WTC11 (cell line): ENCODE results near the gene SCAI. TPM values are rescaled to one million over a fixed set of nuclear protein-coding genes. Genes with fewer than 3 reads are reported as not detected.

Source experiments
- ATAC-seq: fragments of 200-7000 bp; cut with Tn5 transposase; 2 replicates; pipeline ENCODE4 v1.10.0; 2021; ENCODE audit warnings: mild to moderate bottlenecking, moderate library complexity
- CTCF ChIA-PET: fragments of 300-600 bp; sonication (Branson Sonifier 250); formaldehyde crosslinking; loops from one replicate; lab custom pipeline; 2021; ENCODE audit warnings: antibody characterized with exemption; lab: Charles Lee
- POLR2A ChIA-PET: fragments of 350-600 bp; sonication (Branson Sonifier 250); formaldehyde crosslinking; loops from one replicate; lab custom pipeline; 2021; ENCODE audit warnings: antibody characterized with exemption; lab: Charles Lee
- DNase-seq: peaks from one replicate; pipeline ENCODE4 v3.0.0; 2021; ENCODE audit warnings: low spot score
- H3K27ac Mint-ChIP-seq: 2 replicates; pipeline ENCODE4 v1.8.0; 2021; ENCODE audit warnings: mixed read lengths
- H3K27me3 Mint-ChIP-seq: 2 replicates; pipeline ENCODE4 v1.8.0; 2021; ENCODE audit warnings: low read depth, mild to moderate bottlenecking, moderate library complexity, mixed read lengths
- H3K36me3 Mint-ChIP-seq: 2 replicates; pipeline ENCODE4 v1.8.0; 2021; ENCODE audit warnings: mixed read lengths
- H3K4me1 Mint-ChIP-seq: 2 replicates; pipeline ENCODE4 v1.8.0; 2022; ENCODE audit warnings: mixed read lengths
- H3K4me3 Mint-ChIP-seq: 2 replicates; pipeline ENCODE4 v1.8.0; 2021; ENCODE audit warnings: mild to moderate bottlenecking, moderate library complexity, mixed read lengths
- H3K9me3 Mint-ChIP-seq: 2 replicates; pipeline ENCODE4 v1.8.0; 2021; ENCODE audit warnings: mixed read lengths
- ATF1 ChIP-seq: sonication (generic); formaldehyde crosslinking; IDR thresholded peaks from 2 replicates; pipeline ENCODE4 v1.8.1; 2023; ENCODE audit warnings: mild to moderate bottlenecking, moderate library complexity, missing genetic modification reagents
- ATF2 ChIP-seq: sonication (generic); formaldehyde crosslinking; IDR thresholded peaks from 2 replicates; pipeline ENCODE4 v1.8.1; 2022; ENCODE audit warnings: low read depth, missing genetic modification reagents, borderline replicate concordance
- CREM ChIP-seq: sonication (generic); formaldehyde crosslinking; IDR thresholded peaks from 2 replicates; pipeline ENCODE4 v1.8.1; 2022; ENCODE audit warnings: mild to moderate bottlenecking, missing genetic modification reagents, moderate library complexity
- GABPB1 ChIP-seq: sonication (generic); formaldehyde crosslinking; IDR thresholded peaks from 2 replicates; pipeline ENCODE4 v1.8.1; 2023; ENCODE audit warnings: mild to moderate bottlenecking, missing genetic modification reagents
- GTF2I ChIP-seq: fragments of 250-450 bp; sonication (Bioruptor Pico); conservative IDR thresholded peaks from 2 replicates; pipeline ENCODE4 v1.4.0; 2021; ENCODE audit warnings: mild to moderate bottlenecking
- MYBL2 ChIP-seq: sonication (generic); formaldehyde crosslinking; IDR thresholded peaks from 2 replicates; pipeline ENCODE4 v1.8.1; 2023; ENCODE audit warnings: mild to moderate bottlenecking, moderate library complexity, missing genetic modification reagents
- OVOL2 ChIP-seq: fragments of 250-450 bp; sonication (Bioruptor Pico); IDR thresholded peaks from 2 replicates; pipeline ENCODE4 v1.9.0; 2021; ENCODE audit warnings: mild to moderate bottlenecking, borderline replicate concordance
- PRRX2 ChIP-seq: fragments of 250-450 bp; sonication (Bioruptor Pico); IDR thresholded peaks from 2 replicates; pipeline ENCODE4 v1.8.0; 2021; ENCODE audit warnings: mild to moderate bottlenecking
- RORB ChIP-seq: fragments of 250-450 bp; sonication (Bioruptor Pico); IDR thresholded peaks from 2 replicates; pipeline ENCODE4 v1.9.0; 2021; ENCODE audit warnings: mild to moderate bottlenecking
- SMAD3 ChIP-seq: sonication (generic); formaldehyde crosslinking; IDR thresholded peaks from 2 replicates; pipeline ENCODE4 v1.8.0; 2022; ENCODE audit warnings: missing genetic modification reagents, mild to moderate bottlenecking, borderline replicate concordance
- SMAD4 ChIP-seq: sonication (generic); formaldehyde crosslinking; IDR thresholded peaks from 2 replicates; pipeline ENCODE4 v1.8.0; 2022; ENCODE audit warnings: mild to moderate bottlenecking, missing genetic modification reagents
- SOX15 ChIP-seq: fragments of 250-450 bp; sonication (Bioruptor Pico); IDR thresholded peaks from 2 replicates; pipeline ENCODE4 v1.9.0; 2021; ENCODE audit warnings: mild to moderate bottlenecking
- TCF7 ChIP-seq: sonication (generic); formaldehyde crosslinking; IDR thresholded peaks from 2 replicates; pipeline ENCODE4 v1.8.0; 2022; ENCODE audit warnings: mild to moderate bottlenecking, low read depth, missing genetic modification reagents, moderate library complexity
- ZBTB43 ChIP-seq: sonication (generic); formaldehyde crosslinking; IDR thresholded peaks from 2 replicates; pipeline ENCODE4 v1.8.1; 2023; ENCODE audit warnings: mild to moderate bottlenecking, missing genetic modification reagents
- ZNF281 ChIP-seq: sonication (generic); formaldehyde crosslinking; IDR thresholded peaks from 2 replicates; pipeline ENCODE4 v1.8.0; 2023; ENCODE audit warnings: mild to moderate bottlenecking, missing genetic modification reagents
- ZNF317 ChIP-seq: sonication (generic); formaldehyde crosslinking; IDR thresholded peaks from 2 replicates; pipeline ENCODE4 v1.8.1; 2023; ENCODE audit warnings: low read depth, mild to moderate bottlenecking, moderate library complexity, missing genetic modification reagents, borderline replicate concordance
- ZNF416 ChIP-seq: fragments of 250-450 bp; sonication (Bioruptor Pico); IDR thresholded peaks from 2 replicates; pipeline ENCODE4 v1.9.0; 2021; ENCODE audit warnings: mild to moderate bottlenecking, inconsistent platforms
- ZNF423 ChIP-seq: fragments of 250-450 bp; sonication (Bioruptor Pico); IDR thresholded peaks from 2 replicates; pipeline ENCODE4 v2.1.2; 2022; ENCODE audit warnings: mild to moderate bottlenecking, moderate library complexity
- total RNA-seq: library from RNA; stranded (reverse); gene quantifications from 3 replicates; pipeline ENCODE4 v1.2.3, GENCODE V29; 2021
- TF ChIP-seq, protein P1 (sequence below): fragments of 250-450 bp; sonication (Bioruptor Pico); IDR thresholded peaks from 2 replicates; pipeline ENCODE4 v1.9.0; 2021; ENCODE audit warnings: moderate library complexity, mild to moderate bottlenecking, inconsistent platforms, borderline replicate concordance
- TF ChIP-seq, protein P2 (sequence below): sonication (generic); formaldehyde crosslinking; IDR thresholded peaks from 2 replicates; pipeline ENCODE4 v1.8.1; 2023; ENCODE audit warnings: mild to moderate bottlenecking, missing genetic modification reagents, moderate library complexity
- TF ChIP-seq, protein P3 (sequence below): fragments of 250-450 bp; sonication (Bioruptor Pico); IDR thresholded peaks from 2 replicates; pipeline ENCODE4 v2.1.2; 2022; ENCODE audit warnings: mild to moderate bottlenecking, moderate library complexity
- TF ChIP-seq, protein P4 (sequence below): sonication (generic); formaldehyde crosslinking; IDR thresholded peaks from 2 replicates; pipeline ENCODE4 v1.8.0; 2023; ENCODE audit warnings: missing genetic modification reagents
- TF ChIP-seq, protein P5 (sequence below): sonication (generic); formaldehyde crosslinking; IDR thresholded peaks from 2 replicates; pipeline ENCODE4 v1.8.1; 2022; ENCODE audit warnings: mild to moderate bottlenecking, missing genetic modification reagents, moderate library complexity, borderline replicate concordance

The SCAI gene
- total RNA-seq, 1 experiment from 2014 or later: 20.4 TPM

DNA sequence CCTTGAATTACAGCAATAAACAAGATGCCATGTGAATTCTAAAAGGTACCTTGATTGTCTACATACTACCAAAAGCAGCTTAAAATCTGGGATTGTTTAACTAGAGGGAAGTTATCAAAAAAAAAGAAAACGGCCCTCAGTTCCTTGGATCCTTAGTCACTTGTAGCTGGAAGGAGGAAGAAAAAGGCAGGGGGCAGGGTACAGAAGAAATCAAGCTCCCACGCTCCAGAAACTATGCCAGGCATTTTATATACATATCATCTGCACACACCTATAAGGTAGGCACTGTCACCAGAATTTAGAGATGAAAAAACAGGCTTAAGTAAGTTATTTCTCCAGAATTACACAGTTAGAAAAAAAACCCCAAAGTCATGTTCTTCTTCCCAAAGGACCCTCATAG is 63.4 kb downstream of the SCAI start:
- no peak for DNase-seq
- ChIA-PET POLR2A (no interaction called here), CTCF (no interaction called here)
- Mint-ChIP-seq H3K4me1 (no peaks in the 10 kb centered on the region), H3K36me3 (peaks cover 37% of the 10 kb centered on the region), H3K4me3 (no peak overlapping the region), H3K9me3 (peaks cover 37% of the 10 kb centered on the region), H3K27ac (no peak overlapping the region), H3K27me3 (no peaks in the 10 kb centered on the region; the same call in 1 of the 2 replicates)
- no peak for ATAC-seq
- TF ChIP-seq GABPB1 (CRISPR knock-in tag) (no peak), GTF2I (no peak), ATF1 (CRISPR knock-in tag) (no peak), TCF7 (CRISPR knock-in tag) (no peak), SOX15 (no peak), PRRX2 (CRISPR knock-in tag) (no peak)
- TF ChIP-seq, protein P1, sequence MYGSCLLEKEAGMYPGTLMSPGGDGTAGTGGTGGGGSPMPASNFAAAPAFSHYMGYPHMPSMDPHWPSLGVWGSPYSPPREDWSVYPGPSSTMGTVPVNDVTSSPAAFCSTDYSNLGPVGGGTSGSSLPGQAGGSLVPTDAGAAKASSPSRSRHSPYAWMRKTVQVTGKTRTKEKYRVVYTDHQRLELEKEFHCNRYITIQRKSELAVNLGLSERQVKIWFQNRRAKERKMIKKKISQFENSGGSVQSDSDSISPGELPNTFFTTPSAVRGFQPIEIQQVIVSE: no peak
- TF ChIP-seq, protein P2, sequence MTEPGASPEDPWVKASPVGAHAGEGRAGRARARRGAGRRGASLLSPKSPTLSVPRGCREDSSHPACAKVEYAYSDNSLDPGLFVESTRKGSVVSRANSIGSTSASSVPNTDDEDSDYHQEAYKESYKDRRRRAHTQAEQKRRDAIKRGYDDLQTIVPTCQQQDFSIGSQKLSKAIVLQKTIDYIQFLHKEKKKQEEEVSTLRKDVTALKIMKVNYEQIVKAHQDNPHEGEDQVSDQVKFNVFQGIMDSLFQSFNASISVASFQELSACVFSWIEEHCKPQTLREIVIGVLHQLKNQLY: no peak

GRCh38 chr9:125075997-125076396 is 67.3 kb downstream of the SCAI start:
- no peak overlapping the region for H3K4me3 Mint-ChIP-seq
- H3K9me3 Mint-ChIP-seq: peaks cover 10% of the 10 kb centered on the region
- ChIA-PET POLR2A (no interaction called here), CTCF (no interaction called here)
- no peak overlapping the region for H3K27ac Mint-ChIP-seq
- H3K27me3 Mint-ChIP-seq: no peaks in the 10 kb centered on the region; the same call in 1 of the 2 replicates
- H3K4me1 Mint-ChIP-seq: no peaks in the 10 kb centered on the region
- TF ChIP-seq ZBTB43 (CRISPR knock-in tag) (no peak), SMAD3 (CRISPR knock-in tag) (no peak), ZNF423 (CRISPR knock-in tag) (no peak), CREM (CRISPR knock-in tag) (no peak), SMAD4 (no peak), MYBL2 (CRISPR knock-in tag) (no peak)
- TF ChIP-seq, all 79 proteins: peak for 0
- ATAC-seq: no peak
- peaks cover 5% of the 10 kb centered on the region for H3K36me3 Mint-ChIP-seq
- no peak for DNase-seq

- Mint-ChIP-seq H3K27ac (no peak overlapping the region), H3K27me3 (no peaks in the 10 kb centered on the region), H3K36me3 (no peaks in the 10 kb centered on the region), H3K4me1 (no peaks in the 10 kb centered on the region), H3K9me3 (0 out of 2 replicates have a peak, but pooled peaks cover under 1% of the 10 kb centered on the region), H3K4me3 (no peak overlapping the region)
- ChIA-PET CTCF (no interaction called here), POLR2A (no interaction called here)
- TF ChIP-seq OVOL2 (no peak), GTF2I (no peak), ZNF281 (CRISPR knock-in tag) (no peak), ZNF423 (CRISPR knock-in tag) (no peak), TCF7 (CRISPR knock-in tag) (no peak), ZNF317 (CRISPR knock-in tag) (no peak), ATF1 (CRISPR knock-in tag) (no peak), ATF2 (CRISPR knock-in tag) (no peak), ZNF416 (CRISPR knock-in tag) (no peak), RORB (CRISPR knock-in tag) (no peak)
- TF ChIP-seq, protein P3, sequence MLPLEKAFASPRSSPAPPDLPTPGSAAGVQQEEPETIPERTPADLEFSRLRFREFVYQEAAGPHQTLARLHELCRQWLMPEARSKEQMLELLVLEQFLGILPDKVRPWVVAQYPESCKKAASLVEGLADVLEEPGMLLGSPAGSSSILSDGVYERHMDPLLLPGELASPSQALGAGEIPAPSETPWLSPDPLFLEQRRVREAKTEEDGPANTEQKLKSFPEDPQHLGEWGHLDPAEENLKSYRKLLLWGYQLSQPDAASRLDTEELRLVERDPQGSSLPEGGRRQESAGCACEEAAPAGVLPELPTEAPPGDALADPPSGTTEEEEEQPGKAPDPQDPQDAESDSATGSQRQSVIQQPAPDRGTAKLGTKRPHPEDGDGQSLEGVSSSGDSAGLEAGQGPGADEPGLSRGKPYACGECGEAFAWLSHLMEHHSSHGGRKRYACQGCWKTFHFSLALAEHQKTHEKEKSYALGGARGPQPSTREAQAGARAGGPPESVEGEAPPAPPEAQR (CRISPR knock-in tag): no peak
- TF ChIP-seq, protein P4, sequence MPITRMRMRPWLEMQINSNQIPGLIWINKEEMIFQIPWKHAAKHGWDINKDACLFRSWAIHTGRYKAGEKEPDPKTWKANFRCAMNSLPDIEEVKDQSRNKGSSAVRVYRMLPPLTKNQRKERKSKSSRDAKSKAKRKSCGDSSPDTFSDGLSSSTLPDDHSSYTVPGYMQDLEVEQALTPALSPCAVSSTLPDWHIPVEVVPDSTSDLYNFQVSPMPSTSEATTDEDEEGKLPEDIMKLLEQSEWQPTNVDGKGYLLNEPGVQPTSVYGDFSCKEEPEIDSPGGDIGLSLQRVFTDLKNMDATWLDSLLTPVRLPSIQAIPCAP (CRISPR knock-in tag): no peak
- TF ChIP-seq, protein P5, sequence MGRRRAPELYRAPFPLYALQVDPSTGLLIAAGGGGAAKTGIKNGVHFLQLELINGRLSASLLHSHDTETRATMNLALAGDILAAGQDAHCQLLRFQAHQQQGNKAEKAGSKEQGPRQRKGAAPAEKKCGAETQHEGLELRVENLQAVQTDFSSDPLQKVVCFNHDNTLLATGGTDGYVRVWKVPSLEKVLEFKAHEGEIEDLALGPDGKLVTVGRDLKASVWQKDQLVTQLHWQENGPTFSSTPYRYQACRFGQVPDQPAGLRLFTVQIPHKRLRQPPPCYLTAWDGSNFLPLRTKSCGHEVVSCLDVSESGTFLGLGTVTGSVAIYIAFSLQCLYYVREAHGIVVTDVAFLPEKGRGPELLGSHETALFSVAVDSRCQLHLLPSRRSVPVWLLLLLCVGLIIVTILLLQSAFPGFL (CRISPR knock-in tag): no peak
- DNase-seq (no peak), ATAC-seq (no peak)
Observed at GRCh38 chr9:125074976-125075375, 68.4 kb downstream of the SCAI start.
